ENCODE data around the gene MACF1. TPM values are rescaled to one million over a fixed set of nuclear protein-coding genes. Genes with fewer than 3 reads are reported as not detected.
A peak's percentile ranks its signal among the peaks of the same experiment; 100 is the strongest.

The MACF1 gene
- total and polyA plus RNA-seq, 2 of the 13 experiments (the other 11 are each of a cell fraction or from before 2014, with no cell fraction given) = 36.7 to 65.4 TPM

DNA sequence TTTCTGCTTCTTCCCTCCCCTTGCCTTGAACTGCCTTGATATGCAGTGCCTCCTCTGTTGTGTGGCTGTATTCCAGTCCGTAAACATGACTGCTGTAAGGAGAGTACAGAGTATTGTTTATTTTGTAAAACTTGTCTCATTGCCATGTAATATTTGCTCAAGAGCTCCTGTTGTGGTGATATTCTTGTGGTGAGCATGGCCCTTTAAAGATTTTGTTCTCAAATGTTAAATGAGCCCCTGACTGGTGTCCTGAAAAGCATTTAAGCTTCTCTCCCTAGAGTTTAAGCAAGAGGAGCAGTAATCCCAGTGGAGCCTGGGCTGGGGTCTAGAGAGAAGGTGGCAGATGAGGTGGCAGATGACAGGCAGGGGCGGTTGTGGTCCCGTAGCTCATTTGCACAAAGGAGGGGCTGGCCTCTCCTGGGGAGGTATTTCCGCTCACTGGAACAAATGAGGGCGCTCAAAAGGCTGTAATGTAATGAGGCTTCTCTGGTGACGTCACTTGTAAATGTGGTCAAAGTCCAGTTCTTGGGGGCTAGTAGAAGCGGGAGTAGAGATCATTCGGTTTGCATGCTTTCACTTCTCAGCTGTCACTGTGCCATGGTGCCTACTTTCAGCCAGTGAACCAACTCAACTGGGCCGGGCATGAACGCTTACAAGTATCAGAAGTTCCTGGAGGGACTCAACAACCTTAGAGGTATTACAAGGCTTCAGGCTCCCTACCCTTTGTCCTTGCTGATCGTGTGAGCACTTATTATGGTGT lies 46.0 kb upstream of the MACF1 start (continued):
- TF ChIP-seq BCL6 (CRISPR knock-in tag; IDR thresholded peaks at IDR 0.05) (peak; percentile 42), ASH2L (IDR thresholded peaks at IDR 0.05; ENCODE audit: insufficient read length, low read depth, low read length) (peak; percentile 88), CBX2 (IDR thresholded peaks at IDR 0.05; ENCODE audit: low read depth, low read length) (no peak), CBX2 (CRISPR knock-in tag; IDR thresholded peaks at IDR 0.05; ENCODE audit: low read depth) (no peak), HOXA3 (CRISPR knock-in tag; IDR thresholded peaks at IDR 0.05) (peak; percentile 94), ZNF33B (CRISPR knock-in tag; IDR thresholded peaks at IDR 0.05) (0 out of 2 replicates have a peak, but pooled peaks have one; percentile 33), ZNF780A (CRISPR knock-in tag; IDR thresholded peaks at IDR 0.05) (0 out of 2 replicates have a peak, but pooled peaks have one; percentile 41), PAX8 (CRISPR knock-in tag; IDR thresholded peaks at IDR 0.05; ENCODE audit: borderline replicate concordance) (no peak), ZNF331 (CRISPR knock-in tag; IDR thresholded peaks at IDR 0.05) (0 out of 2 replicates have a peak, but pooled peaks have one; percentile 8), HDAC6 (IDR thresholded peaks at IDR 0.05; ENCODE audit: low read depth, low read length) (no peak), RARA (CRISPR knock-in tag; IDR thresholded peaks at IDR 0.05) (peak; percentile 44), WIZ (CRISPR knock-in tag; IDR thresholded peaks at IDR 0.05) (peak; percentile 65; the same call in 1 of the 2 replicates), GLI4 (CRISPR knock-in tag; IDR thresholded peaks at IDR 0.05; ENCODE audit: borderline replicate concordance) (no peak), ELF4 (CRISPR knock-in tag; IDR thresholded peaks at IDR 0.05; ENCODE audit: borderline replicate concordance) (no peak), ZNF773 (CRISPR knock-in tag; IDR thresholded peaks at IDR 0.05; ENCODE audit: borderline replicate concordance) (no peak), GFI1 (CRISPR knock-in tag; IDR thresholded peaks at IDR 0.05; ENCODE audit: borderline replicate concordance) (peak; percentile 65; the same call in 1 of the 2 replicates), ZNF746 (CRISPR knock-in tag; IDR thresholded peaks at IDR 0.05) (no peak), TARDBP (CRISPR knock-in tag; IDR thresholded peaks at IDR 0.05) (no peak; the same call in 1 of the 2 replicates), ZNF430 (CRISPR knock-in tag; IDR thresholded peaks at IDR 0.05) (0 out of 2 replicates have a peak, but pooled peaks have one; percentile 55), ZMYM4 (CRISPR knock-in tag; IDR thresholded peaks at IDR 0.05) (peak; percentile 91), ZNF292 (CRISPR knock-in tag; IDR thresholded peaks at IDR 0.05; ENCODE audit: borderline replicate concordance, low read depth) (no peak; the same call in 1 of the 2 replicates), ZNF468 (CRISPR knock-in tag; IDR thresholded peaks at IDR 0.05) (no peak), NFYC (CRISPR knock-in tag; IDR thresholded peaks at IDR 0.05) (peak; percentile 74), SIX1 (CRISPR knock-in tag; IDR thresholded peaks at IDR 0.05; ENCODE audit: borderline replicate concordance) (peak; percentile 26; the same call in 1 of the 2 replicates), NCOR1 (IDR thresholded peaks at IDR 0.05; ENCODE audit: borderline replicate concordance, low read length) (peak; percentile 86; the same call in 1 of the 2 replicates)
- TF ChIP-seq, protein P1, sequence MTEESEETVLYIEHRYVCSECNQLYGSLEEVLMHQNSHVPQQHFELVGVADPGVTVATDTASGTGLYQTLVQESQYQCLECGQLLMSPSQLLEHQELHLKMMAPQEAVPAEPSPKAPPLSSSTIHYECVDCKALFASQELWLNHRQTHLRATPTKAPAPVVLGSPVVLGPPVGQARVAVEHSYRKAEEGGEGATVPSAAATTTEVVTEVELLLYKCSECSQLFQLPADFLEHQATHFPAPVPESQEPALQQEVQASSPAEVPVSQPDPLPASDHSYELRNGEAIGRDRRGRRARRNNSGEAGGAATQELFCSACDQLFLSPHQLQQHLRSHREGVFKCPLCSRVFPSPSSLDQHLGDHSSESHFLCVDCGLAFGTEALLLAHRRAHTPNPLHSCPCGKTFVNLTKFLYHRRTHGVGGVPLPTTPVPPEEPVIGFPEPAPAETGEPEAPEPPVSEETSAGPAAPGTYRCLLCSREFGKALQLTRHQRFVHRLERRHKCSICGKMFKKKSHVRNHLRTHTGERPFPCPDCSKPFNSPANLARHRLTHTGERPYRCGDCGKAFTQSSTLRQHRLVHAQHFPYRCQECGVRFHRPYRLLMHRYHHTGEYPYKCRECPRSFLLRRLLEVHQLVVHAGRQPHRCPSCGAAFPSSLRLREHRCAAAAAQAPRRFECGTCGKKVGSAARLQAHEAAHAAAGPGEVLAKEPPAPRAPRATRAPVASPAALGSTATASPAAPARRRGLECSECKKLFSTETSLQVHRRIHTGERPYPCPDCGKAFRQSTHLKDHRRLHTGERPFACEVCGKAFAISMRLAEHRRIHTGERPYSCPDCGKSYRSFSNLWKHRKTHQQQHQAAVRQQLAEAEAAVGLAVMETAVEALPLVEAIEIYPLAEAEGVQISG (CRISPR knock-in tag; IDR thresholded peaks at IDR 0.05) = peak; percentile 16; the same call in 1 of the 2 replicates
- TF ChIP-seq, protein P2, sequence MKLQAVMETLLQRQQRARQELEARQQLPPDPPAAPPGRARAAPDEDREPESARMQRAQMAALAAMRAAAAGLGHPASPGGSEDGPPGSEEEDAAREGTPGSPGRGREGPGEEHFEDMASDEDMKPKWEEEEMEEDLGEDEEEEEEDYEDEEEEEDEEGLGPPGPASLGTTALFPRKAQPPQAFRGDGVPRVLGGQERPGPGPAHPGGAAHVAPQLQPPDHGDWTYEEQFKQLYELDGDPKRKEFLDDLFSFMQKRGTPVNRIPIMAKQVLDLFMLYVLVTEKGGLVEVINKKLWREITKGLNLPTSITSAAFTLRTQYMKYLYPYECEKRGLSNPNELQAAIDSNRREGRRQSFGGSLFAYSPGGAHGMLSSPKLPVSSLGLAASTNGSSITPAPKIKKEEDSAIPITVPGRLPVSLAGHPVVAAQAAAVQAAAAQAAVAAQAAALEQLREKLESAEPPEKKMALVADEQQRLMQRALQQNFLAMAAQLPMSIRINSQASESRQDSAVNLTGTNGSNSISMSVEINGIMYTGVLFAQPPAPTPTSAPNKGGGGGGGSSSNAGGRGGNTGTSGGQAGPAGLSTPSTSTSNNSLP (IDR thresholded peaks at IDR 0.05; ENCODE audit: low read depth, low read length) = peak; percentile 38; the same call in 1 of the 2 replicates

Data from HepG2 (cell line).